Mesendoderm (in vitro differentiated cells): ENCODE measurements around the gene GCGR.
"Not testable (repeated sequence)": the region's sequence is repeated elsewhere in the genome, so short reads cannot be mapped to it uniquely, and the experiment has no call there.

Source experiments
- DNase-seq: peaks from one replicate; pipeline ENCODE4 v3.0.0; 2013
- H2AK5ac ChIP-seq: 2 replicates; pipeline ENCODE4 v1.6.1; 2013; ENCODE audit warnings: low read length, inconsistent platforms
- H2BK120ac ChIP-seq: 2 replicates; pipeline ENCODE4 v1.6.1; 2013; ENCODE audit warnings: low read depth, mild to moderate bottlenecking, low read length, moderate library complexity, mixed read lengths
- H2BK15ac ChIP-seq: replicated peaks from 2 replicates; pipeline ENCODE4 v1.6.1; 2013; ENCODE audit warnings: low read depth, mild to moderate bottlenecking, moderate library complexity
- H2BK5ac ChIP-seq: 2 replicates; pipeline ENCODE4 v1.6.1; 2013; ENCODE audit warnings: low read length, inconsistent platforms
- H3K18ac ChIP-seq: 2 replicates; pipeline ENCODE4 v1.6.1; 2013; ENCODE audit warnings: mild to moderate bottlenecking, low read length, mixed read lengths
- H3K23ac ChIP-seq: one replicate; pipeline ENCODE4 v1.6.1; 2013; ENCODE audit warnings: low read length
- H3K27ac ChIP-seq: 2 replicates; pipeline ENCODE4 v1.5.1; 2013; ENCODE audit warnings: low read depth, mild to moderate bottlenecking, inconsistent platforms, low read length, moderate library complexity
- H3K27me3 ChIP-seq: 2 replicates; pipeline ENCODE4 v1.6.1; 2013; ENCODE audit warnings: low read length, control low read depth, mild to moderate bottlenecking, inconsistent platforms; ENCODE audit not compliant: insufficient read depth, poor library complexity
- H3K36me3 ChIP-seq: 2 replicates; pipeline ENCODE4 v1.6.1; 2013; ENCODE audit warnings: low read length, inconsistent platforms; ENCODE audit not compliant: control insufficient read depth, insufficient read depth
- H3K4ac ChIP-seq: one replicate; pipeline ENCODE4 v1.6.1; 2013; ENCODE audit warnings: low read depth, mild to moderate bottlenecking, low read length, moderate library complexity
- H3K4me1 ChIP-seq: 2 replicates; pipeline ENCODE4 v1.6.1; 2013; ENCODE audit warnings: low read depth, low read length, inconsistent platforms; ENCODE audit not compliant: control insufficient read depth
- H3K4me2 ChIP-seq: 2 replicates; pipeline ENCODE4 v1.6.1; 2013; ENCODE audit warnings: low read length
- H3K4me3 ChIP-seq: 2 replicates; pipeline ENCODE4 v1.5.1; 2013; ENCODE audit warnings: mild to moderate bottlenecking, low read length
- H3K56ac ChIP-seq: one replicate; pipeline ENCODE4 v1.6.1; 2013; ENCODE audit warnings: low read length
- H3K79me1 ChIP-seq: 2 replicates; pipeline ENCODE4 v1.6.1; 2013; ENCODE audit warnings: low read length, inconsistent platforms
- H3K79me2 ChIP-seq: 2 replicates; pipeline ENCODE4 v1.6.1; 2013; ENCODE audit warnings: mild to moderate bottlenecking, low read length; ENCODE audit not compliant: control insufficient read depth, insufficient read depth
- H3K9ac ChIP-seq: 2 replicates; pipeline ENCODE4 v1.6.1; 2013; ENCODE audit warnings: low read length, inconsistent platforms
- H4K5ac ChIP-seq: one replicate; pipeline ENCODE4 v1.6.1; 2013; ENCODE audit warnings: low read length
- H4K8ac ChIP-seq: one replicate; pipeline ENCODE4 v1.6.1; 2013; ENCODE audit warnings: low read depth, mild to moderate bottlenecking, control low read depth, low read length, moderate library complexity
- WGBS: extraction: QIAGEN DNeasy Blood & Tissue Kit; methylation state at CpG from one replicate; pipeline ENCODE4 v1.1.7; 2013; ENCODE audit warnings: low lambda C conversion rate, missing lambda C conversion rate; ENCODE audit not compliant: insufficient coverage; ENCODE audit errors: extremely low coverage; 5-methylcytosine and 5-hydroxymethylcytosine counted together

The GCGR gene

DNA sequence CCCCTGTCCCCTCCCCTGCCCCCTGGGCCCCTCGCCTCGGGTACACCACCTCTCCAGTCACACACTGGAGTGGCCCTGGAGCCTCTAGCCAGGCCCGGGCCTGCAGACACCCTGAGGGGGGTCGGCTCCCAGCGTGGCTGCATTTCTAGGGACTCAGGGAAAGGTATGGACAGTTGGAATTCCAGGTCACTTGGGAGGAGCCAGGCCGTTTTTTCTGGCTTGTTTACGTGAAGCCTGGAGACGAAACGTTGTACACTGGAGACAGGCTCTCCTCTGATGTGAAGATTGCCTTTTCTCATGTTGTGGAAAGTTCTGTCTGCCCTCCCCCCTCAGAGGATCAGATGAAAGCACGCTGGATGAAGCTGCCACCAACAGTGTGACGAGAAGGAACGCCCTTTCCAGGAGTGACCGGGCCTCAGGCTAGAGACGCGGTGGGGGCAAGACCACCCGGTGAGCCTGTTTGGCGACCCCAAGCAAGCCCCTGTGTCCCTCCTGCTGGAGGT is 34.9 kb downstream of the GCGR start:
- no peak overlapping the region for H3K4me3 ChIP-seq
- no peak overlapping the region for H3K9ac ChIP-seq
- DNase-seq = no peak
- no peaks in the 10 kb centered on the region for H3K4me1 ChIP-seq
- no peak overlapping the region for H3K56ac ChIP-seq
- no peak overlapping the region for H3K18ac ChIP-seq
- peaks cover 3% of the 10 kb centered on the region for H3K36me3 ChIP-seq
- H3K4me2 ChIP-seq = no peak overlapping the region
- H3K79me2 ChIP-seq = no peaks in the 10 kb centered on the region
- H4K5ac ChIP-seq = no peak overlapping the region
- H3K27me3 ChIP-seq = no peaks in the 10 kb centered on the region
- no peak overlapping the region for H2BK120ac ChIP-seq
- H4K8ac ChIP-seq = no peak overlapping the region
- peaks cover 1% of the 10 kb centered on the region for H3K79me1 ChIP-seq
- no peak overlapping the region for H2BK5ac ChIP-seq
- H3K27ac ChIP-seq = no peak overlapping the region
- H2AK5ac ChIP-seq = no peak overlapping the region
- no peak overlapping the region for H3K23ac ChIP-seq
- no peak overlapping the region for H3K4ac ChIP-seq
- no peak overlapping the region for H2BK15ac ChIP-seq
- WGBS = no CpG with 5 or more reads among the region's 17 CpGs

- WGBS = no CpG with 5 or more reads among the region's 15 CpGs
- Histone ChIP-seq H3K27ac (no peak overlapping the region), H2AK5ac (no peak overlapping the region), H2BK15ac (no peak overlapping the region), H2BK120ac (no peak overlapping the region), H3K4me3 (no peak overlapping the region), H3K4me2 (no peak overlapping the region), H4K5ac (no peak overlapping the region), H4K8ac (no peak overlapping the region), H3K9ac (no peak overlapping the region), H2BK5ac (no peak overlapping the region), H3K79me1 (peaks cover 1% of the 10 kb centered on the region), H3K56ac (no peak overlapping the region), H3K27me3 (no peaks in the 10 kb centered on the region), H3K4me1 (no peaks in the 10 kb centered on the region), H3K4ac (no peak overlapping the region), H3K23ac (no peak overlapping the region), H3K36me3 (peaks cover 3% of the 10 kb centered on the region), H3K79me2 (no peaks in the 10 kb centered on the region), H3K18ac (no peak overlapping the region)
- no peak for DNase-seq
These were observed 35.4 kb downstream of the GCGR start for GRCh38 chr17:81839301-81839700.

DNA sequence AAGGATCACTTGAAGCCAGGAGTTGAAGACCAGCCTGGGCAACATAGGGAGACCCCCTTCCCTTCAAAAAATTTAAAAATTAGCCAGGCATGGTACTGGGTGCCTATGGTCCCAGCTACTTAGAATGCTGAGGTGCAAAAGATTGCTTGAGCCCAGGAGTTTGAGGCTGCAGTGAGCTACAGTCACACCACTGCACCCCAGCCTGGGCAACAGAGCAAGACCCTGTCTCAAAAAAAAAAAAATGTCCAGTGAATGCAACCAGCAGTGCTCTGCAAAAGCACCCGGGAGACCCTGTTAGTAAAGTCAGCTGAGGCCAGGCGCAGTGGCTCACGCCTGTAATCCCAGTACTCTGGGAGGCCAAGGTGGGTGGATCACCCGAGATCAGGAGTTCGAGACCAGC is 36.1 kb downstream of the GCGR start:
- not testable (repeated sequence) for H3K79me1 ChIP-seq, H2BK15ac ChIP-seq, H3K27ac ChIP-seq, DNase-seq, H3K36me3 ChIP-seq, H3K4me3 ChIP-seq, H3K56ac ChIP-seq, H2BK120ac ChIP-seq, H2AK5ac ChIP-seq, H3K4ac ChIP-seq, H3K9ac ChIP-seq, H3K23ac ChIP-seq, H4K8ac ChIP-seq, H4K5ac ChIP-seq, H3K4me2 ChIP-seq, H2BK5ac ChIP-seq, H3K79me2 ChIP-seq, H3K27me3 ChIP-seq, H3K4me1 ChIP-seq, H3K18ac ChIP-seq
- WGBS = no CpG with 5 or more reads among the region's 5 CpGs

GRCh38 chr17:81840826-81841778 is 37.2 kb downstream of the GCGR start:
- Histone ChIP-seq H2BK15ac (no peak overlapping the region), H2BK5ac (no peak overlapping the region), H3K79me1 (no peaks in the 10 kb centered on the region), H4K8ac (no peak overlapping the region), H3K27me3 (no peaks in the 10 kb centered on the region), H3K56ac (no peak overlapping the region), H3K23ac (no peak overlapping the region), H3K4me2 (no peak overlapping the region), H2BK120ac (no peak overlapping the region), H4K5ac (no peak overlapping the region), H3K79me2 (no peaks in the 10 kb centered on the region), H3K9ac (no peak overlapping the region), H3K36me3 (peaks cover 12% of the 10 kb centered on the region), H3K4ac (no peak overlapping the region), H3K27ac (no peak overlapping the region), H3K18ac (no peak overlapping the region), H3K4me3 (no peak overlapping the region), H2AK5ac (no peak overlapping the region), H3K4me1 (no peaks in the 10 kb centered on the region)
- no CpG with 5 or more reads among the region's 40 CpGs for WGBS
- DNase-seq = no peak

DNA sequence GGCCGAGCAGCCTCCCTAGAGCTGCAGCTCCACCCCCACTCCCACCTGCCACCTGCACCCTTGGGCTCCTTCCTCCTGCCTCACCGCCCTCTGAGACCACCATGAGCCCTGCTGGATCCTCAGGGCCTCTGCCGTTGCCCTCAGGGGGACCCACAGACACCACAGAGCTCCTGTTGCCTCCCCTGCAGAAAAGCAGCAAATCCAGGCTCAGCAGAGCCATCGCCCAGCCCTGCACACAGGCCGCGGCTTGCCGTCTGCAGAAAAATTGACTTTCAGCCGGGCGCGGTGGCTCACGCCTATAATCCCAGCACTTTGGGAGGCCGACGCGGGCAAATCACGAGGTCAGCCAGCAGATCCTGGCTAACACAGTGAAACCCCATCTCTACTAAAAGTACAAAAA is 37.9 kb downstream of the GCGR start:
- Histone ChIP-seq H2BK15ac (no peak overlapping the region), H3K4ac (no peak overlapping the region), H3K23ac (no peak overlapping the region), H3K79me2 (no peaks in the 10 kb centered on the region), H3K27me3 (no peaks in the 10 kb centered on the region), H3K9ac (no peak overlapping the region), H3K18ac (no peak overlapping the region), H3K36me3 (peaks cover 18% of the 10 kb centered on the region), H3K56ac (no peak overlapping the region), H4K5ac (no peak overlapping the region), H4K8ac (no peak overlapping the region), H3K4me2 (no peak overlapping the region), H3K79me1 (no peaks in the 10 kb centered on the region), H2BK5ac (no peak overlapping the region), H3K4me3 (no peak overlapping the region), H3K4me1 (no peaks in the 10 kb centered on the region), H2AK5ac (no peak overlapping the region), H3K27ac (no peak overlapping the region), H2BK120ac (no peak overlapping the region)
- no peak for DNase-seq
- no CpG with 5 or more reads among the region's 15 CpGs for WGBS
